Testis (tissue), 3 donors: ENCODE measurements around the gene SLC16A10. TPM values are rescaled to one million over a fixed set of nuclear protein-coding genes. Genes with fewer than 3 reads are reported as not detected.
"Not testable (repeated sequence)": the region's sequence is repeated elsewhere in the genome, so short reads cannot be mapped to it uniquely, and the experiment has no call there.

Source experiments
- DNase-seq: peaks from one replicate; pipeline ENCODE4 v3.0.0-alpha.2; 2019
- H3K27ac ChIP-seq, 2 donors: fragments of 200-600 bp; sonication (generic); one replicate each; pipeline ENCODE4 v1.5.1; 2019
- H3K27me3 ChIP-seq: fragments of 200-600 bp; sonication (generic); one replicate; pipeline ENCODE4 v1.5.1; 2019
- H3K36me3 ChIP-seq: fragments of 200-600 bp; sonication (generic); one replicate; pipeline ENCODE4 v1.5.1; 2017; ENCODE audit warnings: low read depth; ENCODE audit errors: missing control alignments
- H3K4me1 ChIP-seq: fragments of 200-600 bp; sonication (generic); one replicate; pipeline ENCODE4 v1.5.1; 2019
- H3K4me3 ChIP-seq, 2 donors: fragments of 200-600 bp; sonication (generic); one replicate each; pipeline ENCODE4 v1.5.1; 2017 to 2019
- H3K9me3 ChIP-seq: fragments of 200-600 bp; sonication (generic); one replicate; pipeline ENCODE4 v1.5.1; 2017
- CTCF ChIP-seq, 3 experiments: fragments of 450-650 bp in 2 of 3; fragments of 200-600 bp in 1 of 3; sonication (generic) in 1 of 3; IDR thresholded peaks; one replicate each; pipeline ENCODE4 v1.5.1; 2016 to 2019; ENCODE audit warnings: antibody characterized with exemption in 3 of 3, mild to moderate bottlenecking in 2 of 3, moderate library complexity in 1 of 3
- POLR2A ChIP-seq: fragments of 450-650 bp; IDR thresholded peaks from one replicate; pipeline ENCODE4 v1.6.1; 2017; ENCODE audit warnings: antibody characterized with exemption, mild to moderate bottlenecking, moderate library complexity
- WGBS, 2 donors: methylation state at CpG; one replicate each; pipeline ENCODE4 v1.1.5; 2018; 5-methylcytosine and 5-hydroxymethylcytosine counted together
- intact Hi-C: fragments of 100-400 bp; cut with DNase I; formaldehyde crosslinking; loops from one replicate; pipeline ENCODE4 v1.15.1; 2023; ENCODE audit warnings: low total_unique reads
- polyA plus RNA-seq: library from polyadenylated mRNA; stranded (reverse); fragments of 350-450 nt; fragmentation: Illumina TruSeq; extraction: RNeasy Lipid Tissue Mini Kit (QIAGEN cat#74804); gene quantifications from one replicate; pipeline ENCODE4 v1.2.3, GENCODE V29; 2014; ENCODE audit warnings: low read depth, low replicate concordance; ENCODE audit not compliant: insufficient read depth
- total RNA-seq, 2 donors: library from RNA; depleted of rRNA; stranded (reverse); fragments of >200 nt; gene quantifications; one replicate each; pipeline ENCODE4 v1.2.3, GENCODE V29; 2016

Gene SLC16A10
- total and polyA plus RNA-seq, 3 donors from 2014 or later, result 9.0 to 16.9 (median 12.0) TPM

- no peaks in the 10 kb centered on the region for H3K4me1 ChIP-seq
- WGBS, 2 donors, result 78 to 85% methylated on average over 9 of the region's 9 CpGs
- H3K36me3 ChIP-seq, result no peaks in the 10 kb centered on the region
- no peaks in the 10 kb centered on the region for H3K9me3 ChIP-seq
- intact Hi-C loops, result loop anchor here (10.0 kb wide), 1 partner anchor 791 kb away; no protein-coding TSS in a partner anchor
- no peak overlapping the region for H3K4me3 ChIP-seq
- no peaks in the 10 kb centered on the region for H3K27me3 ChIP-seq
- no peak overlapping the region for H3K27ac ChIP-seq
- TF ChIP-seq POLR2A (no peak), CTCF (IDR thresholded peaks at IDR 0.05) (no peak)
- no peak for DNase-seq
Measured at GRCh38 chr6:111254004-111254778, 166.9 kb downstream of the SLC16A10 start.

DNA sequence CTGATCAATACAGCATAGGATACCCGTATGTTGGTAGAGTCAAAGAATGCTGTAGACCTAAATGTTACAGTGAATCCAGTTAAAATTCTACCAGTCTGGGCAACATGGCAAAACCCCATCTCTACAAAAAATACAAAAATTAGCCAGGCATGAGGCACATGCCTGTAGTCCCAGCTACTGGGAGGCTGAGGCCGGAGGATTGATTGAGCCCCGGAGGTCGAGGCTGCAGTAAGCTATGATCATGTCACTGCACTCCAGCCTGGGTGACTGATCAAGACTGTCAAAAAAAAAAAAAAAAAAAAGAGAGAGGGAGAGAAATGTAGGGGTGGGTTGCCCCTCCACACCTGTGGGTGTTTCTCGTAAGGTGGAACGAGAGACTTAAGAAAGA, 167.5 kb downstream of the SLC16A10 start:
- intact Hi-C loops, result loop anchor here (10.0 kb wide), 1 partner anchor 790 kb away; no protein-coding TSS in a partner anchor
- TF ChIP-seq CTCF (IDR thresholded peaks at IDR 0.05) (no peak), POLR2A (no peak)
- H3K4me1 ChIP-seq, result no peaks in the 10 kb centered on the region
- no peaks in the 10 kb centered on the region for H3K27me3 ChIP-seq
- no peak overlapping the region for H3K27ac ChIP-seq
- H3K9me3 ChIP-seq, result no peaks in the 10 kb centered on the region
- no peak for DNase-seq
- no peak overlapping the region for H3K4me3 ChIP-seq
- no peaks in the 10 kb centered on the region for H3K36me3 ChIP-seq
- 82 to 90% methylated on average over 6 of the region's 6 CpGs for WGBS, 2 donors

DNA sequence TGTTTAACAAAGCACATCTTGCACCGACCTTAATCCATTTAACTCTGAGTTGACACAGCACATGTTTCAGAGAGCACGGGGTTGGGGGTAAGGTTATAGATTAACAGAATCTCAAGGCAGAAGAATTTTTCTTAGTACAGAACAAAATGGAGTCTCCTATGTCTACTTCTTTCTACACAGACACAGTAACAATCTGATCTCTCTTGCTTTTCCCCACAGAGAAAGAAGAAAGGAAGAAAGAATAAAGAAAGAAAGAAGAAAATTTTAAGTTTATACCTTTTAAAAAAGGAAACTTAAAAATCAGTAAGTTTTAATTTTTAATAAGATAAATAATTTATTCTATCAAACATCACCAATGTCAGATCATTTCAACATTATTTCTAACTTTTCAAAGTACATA, 168.5 kb downstream of the SLC16A10 start:
- not testable (repeated sequence) for DNase-seq, H3K27ac ChIP-seq, H3K4me3 ChIP-seq, H3K9me3 ChIP-seq, H3K4me1 ChIP-seq, H3K36me3 ChIP-seq, H3K27me3 ChIP-seq
- WGBS, 2 donors, result 38 to 50% methylated on average over 2 of the region's 2 CpGs
- intact Hi-C loops, result loop anchor here (10.0 kb wide), 1 partner anchor 789 kb away; no protein-coding TSS in a partner anchor

GRCh38 chr6:111256646-111257045, 169.3 kb downstream of the SLC16A10 start:
- intact Hi-C loops, result loop anchor here (10.0 kb wide), 1 partner anchor 788 kb away; no protein-coding TSS in a partner anchor

GRCh38 chr6:111258010-111258409, 170.7 kb downstream of the SLC16A10 start:
- Histone ChIP-seq H3K27ac (no peak overlapping the region), H3K4me1 (peaks cover 7% of the 10 kb centered on the region), H3K36me3 (no peaks in the 10 kb centered on the region), H3K27me3 (no peaks in the 10 kb centered on the region), H3K4me3 (peak overlapping the region in 1 of 2 donors; percentile 88), H3K9me3 (no peaks in the 10 kb centered on the region)
- 68 to 80% methylated on average over 13 of the region's 13 CpGs for WGBS, 2 donors
- no peak for DNase-seq
- TF ChIP-seq CTCF (IDR thresholded peaks at IDR 0.05) (no peak), POLR2A (no peak)
- intact Hi-C loops, result loop anchor here (10.0 kb wide), 1 partner anchor 787 kb away; no protein-coding TSS in a partner anchor

More at GRCh38 chr6:111256646-111257045, 169.3 kb downstream of the SLC16A10 start:
- peaks cover 7% of the 10 kb centered on the region for H3K4me1 ChIP-seq
- no peak for TF ChIP-seq CTCF (IDR thresholded peaks at IDR 0.05)
- no peak for TF ChIP-seq POLR2A
- no peaks in the 10 kb centered on the region for H3K27me3 ChIP-seq
- H3K27ac ChIP-seq, result no peak overlapping the region
- no peaks in the 10 kb centered on the region for H3K36me3 ChIP-seq
- no peak overlapping the region for H3K4me3 ChIP-seq
- DNase-seq, result no peak
- no peaks in the 10 kb centered on the region for H3K9me3 ChIP-seq
